ENCODE results near the gene SAMD4A. TPM values are rescaled to one million over a fixed set of nuclear protein-coding genes. Genes with fewer than 3 reads are reported as not detected.

SAMD4A gene
- total RNA-seq, 1 donor from 2014 or later, result 57.0 TPM

DNA sequence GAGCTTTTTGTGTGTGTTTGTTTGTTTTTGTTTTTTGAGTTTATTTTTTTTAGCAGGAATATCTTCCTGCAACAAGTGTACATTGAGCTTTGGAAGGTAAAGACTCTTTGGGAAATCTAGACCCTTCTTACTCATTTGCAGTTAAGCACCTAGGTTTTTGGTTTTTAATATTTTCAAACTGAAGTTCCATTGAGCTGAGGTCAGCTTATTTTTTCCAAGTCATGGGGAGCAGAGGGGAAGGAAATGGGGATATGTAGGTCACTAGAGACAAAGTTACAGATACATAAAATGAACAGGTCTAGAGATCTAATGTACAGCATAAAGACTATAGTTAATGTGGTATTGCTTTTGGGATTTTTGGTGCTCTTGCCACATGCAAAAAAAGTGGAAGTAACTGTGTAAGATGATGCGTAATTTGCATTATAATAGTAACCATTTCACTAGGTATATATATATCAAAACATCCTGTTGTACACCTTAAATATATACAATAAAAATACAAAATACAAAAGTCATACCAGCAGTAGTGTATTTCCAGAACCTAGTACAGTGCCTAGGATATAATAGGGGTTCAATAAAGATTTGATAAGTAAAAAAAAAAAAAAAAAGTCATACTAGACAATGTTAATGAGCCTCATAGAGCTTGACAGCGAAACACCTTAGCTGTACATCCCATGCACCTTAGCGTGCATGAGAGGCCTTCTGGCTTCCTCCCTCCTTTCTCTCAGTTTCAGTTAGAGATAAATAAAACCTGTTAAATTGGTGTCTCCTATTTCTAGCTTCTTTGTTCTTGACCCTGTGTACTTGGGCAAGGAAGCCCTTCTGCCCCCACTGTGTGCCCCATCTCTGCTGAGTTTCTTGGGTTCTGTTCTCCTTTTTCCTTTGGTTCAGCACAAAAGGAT lies 34.6 kb upstream of the SAMD4A start:
- Mint-ChIP-seq H3K4me1 (ENCODE audit: low read depth) (peaks cover 3% of the 10 kb centered on the region), H3K36me3 (ENCODE audit: low read depth) (peaks cover 2% of the 10 kb centered on the region), H3K27me3 (ENCODE audit: low read depth) (no peaks in the 10 kb centered on the region), H3K4me3 (ENCODE audit: unreplicated experiment) (no peak overlapping the region), H3K27ac (ENCODE audit: unreplicated experiment) (no peak overlapping the region), H3K9me3 (ENCODE audit: low read depth) (peaks cover 6% of the 10 kb centered on the region)
- DNase-seq (ENCODE audit: low spot score), result no peak
- TF ChIP-seq, protein P1, sequence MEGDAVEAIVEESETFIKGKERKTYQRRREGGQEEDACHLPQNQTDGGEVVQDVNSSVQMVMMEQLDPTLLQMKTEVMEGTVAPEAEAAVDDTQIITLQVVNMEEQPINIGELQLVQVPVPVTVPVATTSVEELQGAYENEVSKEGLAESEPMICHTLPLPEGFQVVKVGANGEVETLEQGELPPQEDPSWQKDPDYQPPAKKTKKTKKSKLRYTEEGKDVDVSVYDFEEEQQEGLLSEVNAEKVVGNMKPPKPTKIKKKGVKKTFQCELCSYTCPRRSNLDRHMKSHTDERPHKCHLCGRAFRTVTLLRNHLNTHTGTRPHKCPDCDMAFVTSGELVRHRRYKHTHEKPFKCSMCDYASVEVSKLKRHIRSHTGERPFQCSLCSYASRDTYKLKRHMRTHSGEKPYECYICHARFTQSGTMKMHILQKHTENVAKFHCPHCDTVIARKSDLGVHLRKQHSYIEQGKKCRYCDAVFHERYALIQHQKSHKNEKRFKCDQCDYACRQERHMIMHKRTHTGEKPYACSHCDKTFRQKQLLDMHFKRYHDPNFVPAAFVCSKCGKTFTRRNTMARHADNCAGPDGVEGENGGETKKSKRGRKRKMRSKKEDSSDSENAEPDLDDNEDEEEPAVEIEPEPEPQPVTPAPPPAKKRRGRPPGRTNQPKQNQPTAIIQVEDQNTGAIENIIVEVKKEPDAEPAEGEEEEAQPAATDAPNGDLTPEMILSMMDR (IDR thresholded peaks at IDR 0.05), result no peak

DNA sequence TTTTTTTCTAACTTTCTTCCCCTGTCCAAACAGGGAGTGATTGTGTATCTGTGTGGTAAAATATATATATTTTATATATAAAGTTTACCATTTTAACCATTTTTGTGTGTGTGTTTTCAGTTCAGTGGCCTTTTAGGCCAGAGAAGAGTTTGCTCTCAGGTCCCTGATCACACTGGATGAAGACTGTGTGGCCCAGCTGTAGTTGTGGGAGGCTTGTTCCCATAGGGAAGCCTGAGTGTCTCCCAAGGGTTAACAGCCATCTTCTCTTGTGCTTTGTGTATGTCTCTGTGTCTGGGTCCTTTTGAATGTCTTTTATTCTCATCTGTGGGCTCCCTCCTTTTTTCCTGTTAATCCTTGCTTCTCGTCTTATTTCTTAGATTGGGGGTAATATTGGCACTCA lies 33.8 kb upstream of the SAMD4A start:
- TF ChIP-seq, protein P1 (IDR thresholded peaks at IDR 0.05), result no peak
- Mint-ChIP-seq H3K27ac (ENCODE audit: unreplicated experiment) (no peak overlapping the region), H3K4me1 (ENCODE audit: low read depth) (no peaks in the 10 kb centered on the region), H3K36me3 (ENCODE audit: low read depth) (peaks cover 2% of the 10 kb centered on the region), H3K27me3 (ENCODE audit: low read depth) (no peaks in the 10 kb centered on the region), H3K9me3 (ENCODE audit: low read depth) (peaks cover 6% of the 10 kb centered on the region), H3K4me3 (ENCODE audit: unreplicated experiment) (no peak overlapping the region)
- DNase-seq (ENCODE audit: low spot score), result no peak

DNA sequence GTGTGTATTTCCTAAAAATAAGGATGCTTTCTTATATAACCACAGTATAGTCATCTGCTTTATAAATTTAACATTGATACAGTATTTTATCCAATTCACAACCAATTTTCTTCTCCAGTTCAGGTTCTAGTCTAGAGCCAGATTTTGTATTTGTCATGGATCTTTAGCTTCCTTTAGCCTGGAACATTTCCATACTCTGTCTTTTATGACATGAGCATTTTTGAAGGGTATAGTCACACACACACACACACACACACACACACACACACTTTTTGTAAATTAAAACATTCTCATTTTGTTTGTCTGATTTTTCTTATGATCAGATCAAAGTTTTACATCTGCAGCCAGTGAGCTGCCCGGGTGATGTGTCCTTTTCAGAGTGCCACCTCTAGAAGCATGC lies 31.8 kb upstream of the SAMD4A start:
- H3K4me1 Mint-ChIP-seq (ENCODE audit: low read depth), result no peaks in the 10 kb centered on the region
- TF ChIP-seq, protein P1 (IDR thresholded peaks at IDR 0.05), result no peak
- H3K4me3 Mint-ChIP-seq (ENCODE audit: unreplicated experiment), result no peak overlapping the region
- no peak for DNase-seq (ENCODE audit: low spot score)
- H3K9me3 Mint-ChIP-seq (ENCODE audit: low read depth), result peaks cover 6% of the 10 kb centered on the region
- peaks cover 8% of the 10 kb centered on the region for H3K36me3 Mint-ChIP-seq (ENCODE audit: low read depth)
- H3K27me3 Mint-ChIP-seq (ENCODE audit: low read depth), result no peaks in the 10 kb centered on the region
- H3K27ac Mint-ChIP-seq (ENCODE audit: unreplicated experiment), result no peak overlapping the region

DNA sequence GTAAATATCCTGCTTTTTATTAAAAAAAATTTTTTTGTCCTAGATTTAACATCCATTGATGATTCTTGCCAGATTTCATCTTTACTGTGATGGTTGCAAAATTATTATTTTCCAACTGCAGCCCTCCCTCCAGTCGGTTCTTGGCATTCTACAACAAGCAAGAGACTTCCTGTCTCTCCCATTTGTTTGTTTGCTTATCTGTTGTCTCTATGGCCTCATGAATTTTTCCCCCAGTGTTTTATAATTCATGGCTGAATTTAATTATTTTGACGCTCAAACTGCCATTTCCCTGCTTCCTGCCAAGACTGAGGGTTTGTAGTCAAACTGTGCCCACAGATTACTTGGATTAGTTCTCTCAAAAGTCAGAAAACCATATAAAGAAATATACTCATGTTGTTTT lies 31.3 kb upstream of the SAMD4A start:
- no peaks in the 10 kb centered on the region for H3K27me3 Mint-ChIP-seq (ENCODE audit: low read depth)
- no peak overlapping the region for H3K4me3 Mint-ChIP-seq (ENCODE audit: unreplicated experiment)
- TF ChIP-seq, protein P1 (IDR thresholded peaks at IDR 0.05), result no peak
- H3K4me1 Mint-ChIP-seq (ENCODE audit: low read depth), result no peaks in the 10 kb centered on the region
- H3K36me3 Mint-ChIP-seq (ENCODE audit: low read depth), result peaks cover 9% of the 10 kb centered on the region
- H3K9me3 Mint-ChIP-seq (ENCODE audit: low read depth), result peaks cover 6% of the 10 kb centered on the region
- no peak for DNase-seq (ENCODE audit: low spot score)
- no peak overlapping the region for H3K27ac Mint-ChIP-seq (ENCODE audit: unreplicated experiment)

DNA sequence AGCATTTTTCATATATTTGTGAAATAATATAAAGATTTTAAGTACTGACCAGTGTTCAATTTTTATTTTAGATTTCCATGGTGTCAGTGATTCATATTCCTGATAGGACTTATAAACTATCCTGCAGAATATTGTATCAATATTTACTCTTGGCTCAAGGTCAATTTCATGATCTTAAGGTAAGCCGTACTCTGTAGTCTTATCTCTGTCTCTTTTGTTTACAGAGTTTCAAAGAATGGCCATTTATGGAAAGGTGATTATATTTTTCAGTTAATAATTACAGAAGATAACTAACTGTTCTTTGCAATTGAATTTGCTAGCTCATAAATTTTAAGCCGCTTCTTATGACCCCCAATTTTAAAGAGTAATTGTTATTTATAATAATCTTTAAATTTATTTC lies 29.3 kb upstream of the SAMD4A start:
- H3K4me3 Mint-ChIP-seq (ENCODE audit: unreplicated experiment), result no peak overlapping the region
- H3K27ac Mint-ChIP-seq (ENCODE audit: unreplicated experiment), result no peak overlapping the region
- DNase-seq (ENCODE audit: low spot score), result no peak
- no peaks in the 10 kb centered on the region for H3K27me3 Mint-ChIP-seq (ENCODE audit: low read depth)
- H3K36me3 Mint-ChIP-seq (ENCODE audit: low read depth), result peaks cover 9% of the 10 kb centered on the region
- peaks cover 6% of the 10 kb centered on the region for H3K9me3 Mint-ChIP-seq (ENCODE audit: low read depth)
- TF ChIP-seq, protein P1 (IDR thresholded peaks at IDR 0.05), result no peak
- no peaks in the 10 kb centered on the region for H3K4me1 Mint-ChIP-seq (ENCODE audit: low read depth)

Measured in chondrocyte (in vitro differentiated cells).